Activated CD4-positive, alpha-beta memory T cell treated with anti-CD3 and anti-CD28 coated beads, Interleukin-2, amount 10 ng/mL, durations not matched to agents 7 days and 5 days (primary cell): ENCODE results near the gene SULT1C3. TPM values are rescaled to one million over a fixed set of nuclear protein-coding genes. Genes with fewer than 3 reads are reported as not detected.

Experiments used
- CTCF ChIA-PET: fragments of 350-600 bp; sonication (Branson Sonifier 250); formaldehyde crosslinking; loops from one replicate; lab custom pipeline; 2021; ENCODE audit warnings: antibody characterized with exemption, inconsistent platforms; lab: Charles Lee
- POLR2A ChIA-PET: fragments of 350-600 bp; sonication (Branson Sonifier 250); formaldehyde crosslinking; loops from one replicate; lab custom pipeline; 2021; ENCODE audit warnings: antibody characterized with exemption; lab: Charles Lee
- DNase-seq: peaks from one replicate; pipeline ENCODE4 v3.0.0-alpha.2; 2020
- H3K27ac Mint-ChIP-seq: one replicate; pipeline ENCODE4 v1.8.0; 2021; ENCODE audit warnings: mild to moderate bottlenecking, mixed read lengths
- H3K27me3 Mint-ChIP-seq: one replicate; pipeline ENCODE4 v1.8.0; 2021; ENCODE audit warnings: mixed read lengths
- H3K36me3 Mint-ChIP-seq: one replicate; pipeline ENCODE4 v1.8.0; 2021; ENCODE audit warnings: low read depth, mixed read lengths
- H3K4me1 Mint-ChIP-seq: one replicate; pipeline ENCODE4 v1.8.0; 2021; ENCODE audit warnings: mixed read lengths
- H3K4me3 Mint-ChIP-seq: one replicate; pipeline ENCODE4 v1.8.0; 2021; ENCODE audit warnings: mild to moderate bottlenecking, mixed read lengths
- H3K9me3 Mint-ChIP-seq: one replicate; pipeline ENCODE4 v1.8.0; 2021; ENCODE audit warnings: mixed read lengths
- total RNA-seq, 2 experiments: library from RNA; stranded (reverse); gene quantifications; one replicate each; pipeline ENCODE4 v1.2.3, GENCODE V29; 2021

Gene SULT1C3
- total RNA-seq, 2 experiments from 2014 or later, result not detected

DNA sequence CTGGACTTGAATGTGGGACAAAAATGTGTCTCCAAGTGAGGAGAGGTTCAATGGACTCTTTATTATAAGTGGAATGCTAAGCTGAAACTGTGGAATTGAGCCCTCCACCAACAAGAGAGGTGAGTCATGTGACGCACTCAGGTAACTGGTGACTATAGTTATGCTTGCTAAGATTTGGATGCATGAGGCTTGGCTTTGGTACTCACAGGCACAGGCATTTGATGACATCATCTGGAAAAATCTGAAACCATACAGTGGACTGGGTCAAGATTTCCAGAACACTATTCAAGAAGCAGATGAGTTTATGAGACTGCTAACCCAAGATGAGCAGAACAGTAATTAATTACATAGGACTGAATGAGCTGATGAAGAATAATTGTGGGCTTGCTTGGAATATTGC is 15.7 kb upstream of the SULT1C3 start:
- CTCF ChIA-PET, result no interaction called here
- no peaks in the 10 kb centered on the region for H3K9me3 Mint-ChIP-seq
- H3K36me3 Mint-ChIP-seq, result no peaks in the 10 kb centered on the region

DNA sequence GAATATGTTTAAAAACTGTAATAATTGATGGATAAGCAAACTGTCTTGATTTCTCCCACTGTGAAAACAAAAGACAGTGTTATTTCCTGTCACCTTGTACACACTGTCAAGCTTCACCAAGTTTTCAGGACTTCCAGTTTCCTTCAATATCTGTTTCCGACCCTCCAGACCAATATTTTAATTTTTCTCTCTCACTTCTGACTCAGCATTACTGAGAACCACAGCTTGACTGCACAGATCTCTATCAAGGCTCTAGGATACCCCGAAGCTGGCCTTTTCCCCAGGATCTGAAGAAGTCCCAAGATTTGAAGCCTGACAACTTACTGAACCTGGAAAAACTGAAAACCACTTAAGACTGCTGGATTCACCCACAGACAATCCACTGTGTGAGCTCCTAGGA is 13.2 kb upstream of the SULT1C3 start:
- Mint-ChIP-seq H3K4me1 (no peaks in the 10 kb centered on the region), H3K4me3 (no peak overlapping the region), H3K9me3 (no peaks in the 10 kb centered on the region), H3K27me3 (no peaks in the 10 kb centered on the region), H3K36me3 (no peaks in the 10 kb centered on the region), H3K27ac (no peak overlapping the region)
- no peak for DNase-seq
- POLR2A ChIA-PET, result no interaction called here
- CTCF ChIA-PET, result no interaction called here

More for the DNA sequence above, 15.7 kb upstream of the SULT1C3 start:
- Mint-ChIP-seq H3K4me3 (no peak overlapping the region), H3K27me3 (no peaks in the 10 kb centered on the region), H3K4me1 (no peaks in the 10 kb centered on the region), H3K27ac (no peak overlapping the region)
- POLR2A ChIA-PET, result no interaction called here
- DNase-seq, result no peak

DNA sequence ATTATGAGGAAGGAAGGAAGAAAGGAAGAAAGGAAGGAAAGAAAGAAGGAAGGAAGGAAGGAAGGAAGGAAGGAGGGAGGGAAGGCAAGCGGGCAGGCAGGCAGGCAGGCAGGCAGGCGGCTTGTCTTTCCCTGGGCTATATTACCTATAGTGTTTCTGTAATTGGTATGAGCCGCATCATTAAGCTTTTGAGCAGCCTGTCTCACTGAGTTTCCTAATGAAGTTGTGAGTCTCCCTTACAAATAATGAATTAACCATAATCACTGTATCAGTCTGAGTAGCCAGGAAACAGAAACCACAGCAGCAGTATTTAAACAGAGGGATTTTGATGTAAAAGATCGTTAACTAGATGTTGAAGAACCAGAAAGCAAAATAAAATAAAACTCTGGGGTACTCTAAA is 11.8 kb upstream of the SULT1C3 start:
- no peak overlapping the region for H3K27ac Mint-ChIP-seq
- POLR2A ChIA-PET, result no interaction called here

DNA sequence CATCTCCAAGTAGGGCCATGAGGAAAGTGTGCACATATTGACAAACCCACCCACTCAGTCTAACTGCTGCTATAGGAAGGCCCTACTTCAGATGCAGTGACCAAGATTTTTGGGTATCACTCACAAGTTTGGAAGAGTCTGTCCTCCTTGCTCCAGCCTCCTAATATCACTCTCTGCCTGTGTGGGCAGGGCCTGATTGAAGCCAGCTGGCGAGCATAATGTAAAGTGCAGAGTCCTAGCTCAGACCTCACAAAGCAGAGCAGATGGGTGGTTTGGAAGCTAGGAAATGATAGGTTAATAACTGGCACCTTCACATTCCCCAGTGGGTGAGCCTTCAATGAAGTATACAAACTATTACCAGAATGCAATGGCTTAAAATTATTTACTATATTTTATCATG is 11.2 kb upstream of the SULT1C3 start:
- H3K36me3 Mint-ChIP-seq, result no peaks in the 10 kb centered on the region
- ChIA-PET POLR2A (no interaction called here), CTCF (no interaction called here)
- no peak for DNase-seq
- no peaks in the 10 kb centered on the region for H3K27me3 Mint-ChIP-seq
- H3K9me3 Mint-ChIP-seq, result no peaks in the 10 kb centered on the region
- H3K4me3 Mint-ChIP-seq, result no peak overlapping the region
- no peak overlapping the region for H3K27ac Mint-ChIP-seq
- H3K4me1 Mint-ChIP-seq, result no peaks in the 10 kb centered on the region

More for the DNA sequence above, 11.8 kb upstream of the SULT1C3 start:
- H3K4me3 Mint-ChIP-seq, result no peak overlapping the region
- no peak for DNase-seq
- H3K36me3 Mint-ChIP-seq, result no peaks in the 10 kb centered on the region
- H3K9me3 Mint-ChIP-seq, result no peaks in the 10 kb centered on the region
- CTCF ChIA-PET, result no interaction called here
- no peaks in the 10 kb centered on the region for H3K4me1 Mint-ChIP-seq
- H3K27me3 Mint-ChIP-seq, result no peaks in the 10 kb centered on the region

DNA sequence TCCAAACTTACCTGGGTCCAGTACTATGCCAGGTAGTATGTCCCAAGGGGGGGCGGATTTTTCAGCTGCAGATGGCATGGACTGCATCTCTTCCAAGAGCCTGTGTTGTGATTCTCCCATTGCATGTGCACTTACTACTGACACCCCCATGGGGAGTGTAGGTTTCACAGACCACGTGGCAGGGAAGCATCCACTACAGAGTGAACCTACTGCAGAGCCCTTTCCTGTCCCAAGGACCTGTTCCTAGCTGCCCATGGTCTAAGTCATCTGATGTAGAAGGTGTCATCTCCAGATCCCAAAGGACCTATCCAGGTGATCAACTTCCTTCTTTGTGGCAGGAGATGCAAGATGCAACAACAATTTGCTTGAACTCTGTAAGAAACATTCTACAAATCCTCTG is 9.9 kb upstream of the SULT1C3 start:
- CTCF ChIA-PET, result no interaction called here
- H3K36me3 Mint-ChIP-seq, result no peaks in the 10 kb centered on the region
- H3K9me3 Mint-ChIP-seq, result no peaks in the 10 kb centered on the region
- no peaks in the 10 kb centered on the region for H3K27me3 Mint-ChIP-seq
- H3K4me1 Mint-ChIP-seq, result no peaks in the 10 kb centered on the region
- POLR2A ChIA-PET, result no interaction called here
- no peak overlapping the region for H3K27ac Mint-ChIP-seq
- no peak for DNase-seq
- H3K4me3 Mint-ChIP-seq, result no peak overlapping the region

DNA sequence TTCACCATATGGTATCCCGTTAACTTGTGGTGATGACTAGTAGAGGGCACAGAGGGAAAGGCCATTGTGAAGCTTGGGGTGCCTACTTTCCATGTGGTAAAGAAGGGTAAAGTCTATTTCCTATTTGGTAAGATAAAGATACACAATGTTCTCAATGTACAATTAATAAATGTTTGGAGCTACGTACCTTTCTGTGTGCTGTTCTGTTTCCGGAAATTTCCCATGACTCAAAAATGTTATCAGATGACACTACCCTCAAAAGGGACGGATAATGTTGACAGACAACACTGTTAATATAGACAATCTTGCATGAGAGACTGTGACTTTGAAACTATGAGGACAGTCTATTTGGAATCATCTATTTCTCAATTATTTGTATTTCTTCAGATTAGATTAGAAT is 4.2 kb upstream of the SULT1C3 start:
- ChIA-PET CTCF (no interaction called here), POLR2A (no interaction called here)
- no peak overlapping the region for H3K27ac Mint-ChIP-seq
- no peaks in the 10 kb centered on the region for H3K36me3 Mint-ChIP-seq
- H3K9me3 Mint-ChIP-seq, result peaks cover 5% of the 10 kb centered on the region
- no peak overlapping the region for H3K4me3 Mint-ChIP-seq
- no peaks in the 10 kb centered on the region for H3K4me1 Mint-ChIP-seq
- H3K27me3 Mint-ChIP-seq, result no peaks in the 10 kb centered on the region
- DNase-seq, result no peak

DNA sequence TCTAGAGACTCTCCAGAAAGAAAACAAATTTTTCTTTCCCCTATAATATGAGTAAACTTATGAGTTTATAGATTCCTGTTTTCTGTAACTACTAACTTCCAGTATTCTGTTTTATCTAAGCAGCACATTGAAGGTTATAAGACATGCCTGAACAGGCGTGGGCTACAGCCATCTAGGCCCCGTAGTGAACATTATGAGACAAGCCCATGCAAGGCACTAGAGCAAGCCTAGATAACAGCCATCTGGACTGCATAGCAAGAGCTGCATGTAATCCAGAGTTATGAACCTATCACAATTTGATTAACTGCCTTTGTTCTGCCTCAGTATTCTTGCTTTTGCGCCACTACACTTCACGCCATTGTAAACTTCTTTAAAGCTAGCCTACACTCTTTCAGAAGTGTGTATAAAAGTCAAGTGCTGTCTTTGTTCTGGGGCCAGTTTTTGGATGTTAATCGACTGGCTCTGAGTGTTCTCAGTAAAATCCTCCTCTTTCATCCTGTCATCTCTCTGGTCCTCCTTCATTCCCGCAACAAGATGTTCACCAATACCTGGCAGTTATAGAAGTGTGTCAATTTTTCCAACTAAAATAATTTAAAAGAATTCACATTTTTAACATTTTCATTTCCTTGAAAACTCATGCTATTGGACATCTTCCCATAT is 3.0 kb upstream of the SULT1C3 start:
- POLR2A ChIA-PET, result no interaction called here
- CTCF ChIA-PET, result no interaction called here
- Mint-ChIP-seq H3K4me3 (no peak overlapping the region), H3K36me3 (no peaks in the 10 kb centered on the region), H3K9me3 (peaks cover 5% of the 10 kb centered on the region), H3K27ac (no peak overlapping the region), H3K27me3 (peaks cover 3% of the 10 kb centered on the region), H3K4me1 (no peaks in the 10 kb centered on the region)
- DNase-seq, result no peak

DNA sequence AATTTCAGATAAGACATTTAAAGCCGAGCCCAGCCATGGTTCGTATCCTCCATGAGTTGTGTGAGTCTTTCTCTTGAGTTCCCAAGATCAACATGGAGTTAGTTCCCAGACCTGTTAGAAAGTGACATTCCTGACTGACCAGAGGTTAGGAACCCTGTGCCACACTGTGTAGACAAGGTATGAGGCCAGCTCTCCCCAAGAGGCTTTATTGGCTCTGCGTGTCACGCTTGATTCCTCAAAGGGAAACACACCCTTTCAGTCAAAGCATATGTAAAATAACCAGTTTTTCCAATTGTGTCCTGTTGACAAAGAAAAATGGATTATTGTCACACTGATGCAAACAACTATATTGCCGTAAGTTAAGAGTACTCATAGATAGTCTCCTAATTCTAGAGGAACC is 1.2 kb downstream of the SULT1C3 start:
- Mint-ChIP-seq H3K9me3 (peaks cover 5% of the 10 kb centered on the region), H3K27ac (no peak overlapping the region)
- DNase-seq, result no peak

DNA sequence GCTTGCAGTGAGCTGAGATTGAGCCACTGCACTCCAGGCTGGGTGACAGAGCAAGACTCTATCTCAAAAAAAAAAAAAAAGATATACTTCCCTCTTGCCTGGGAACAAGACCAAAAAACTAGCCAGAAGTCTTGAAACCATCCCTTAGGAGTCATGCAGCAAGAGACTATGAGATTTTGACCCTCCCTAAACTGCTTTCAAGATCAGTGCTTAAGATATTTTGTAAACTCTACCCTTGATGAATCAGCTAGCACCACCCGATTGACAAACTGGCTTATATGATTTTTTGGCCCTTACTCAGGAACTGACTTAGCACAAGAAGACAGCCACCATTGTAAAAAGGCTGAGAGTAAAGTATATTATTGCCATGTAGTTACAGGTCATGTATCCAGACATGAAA is 3.8 kb downstream of the SULT1C3 start:
- ChIA-PET POLR2A (no interaction called here), CTCF (no interaction called here)
- no peak for DNase-seq
- Mint-ChIP-seq H3K4me1 (no peaks in the 10 kb centered on the region), H3K4me3 (no peak overlapping the region), H3K27ac (no peak overlapping the region), H3K9me3 (no peaks in the 10 kb centered on the region), H3K36me3 (no peaks in the 10 kb centered on the region), H3K27me3 (peaks cover 3% of the 10 kb centered on the region)

More for the DNA sequence above, 1.2 kb downstream of the SULT1C3 start:
- Mint-ChIP-seq H3K4me3 (no peak overlapping the region), H3K27me3 (peaks cover 3% of the 10 kb centered on the region), H3K4me1 (no peaks in the 10 kb centered on the region), H3K36me3 (no peaks in the 10 kb centered on the region)
- CTCF ChIA-PET, result no interaction called here
- POLR2A ChIA-PET, result no interaction called here

DNA sequence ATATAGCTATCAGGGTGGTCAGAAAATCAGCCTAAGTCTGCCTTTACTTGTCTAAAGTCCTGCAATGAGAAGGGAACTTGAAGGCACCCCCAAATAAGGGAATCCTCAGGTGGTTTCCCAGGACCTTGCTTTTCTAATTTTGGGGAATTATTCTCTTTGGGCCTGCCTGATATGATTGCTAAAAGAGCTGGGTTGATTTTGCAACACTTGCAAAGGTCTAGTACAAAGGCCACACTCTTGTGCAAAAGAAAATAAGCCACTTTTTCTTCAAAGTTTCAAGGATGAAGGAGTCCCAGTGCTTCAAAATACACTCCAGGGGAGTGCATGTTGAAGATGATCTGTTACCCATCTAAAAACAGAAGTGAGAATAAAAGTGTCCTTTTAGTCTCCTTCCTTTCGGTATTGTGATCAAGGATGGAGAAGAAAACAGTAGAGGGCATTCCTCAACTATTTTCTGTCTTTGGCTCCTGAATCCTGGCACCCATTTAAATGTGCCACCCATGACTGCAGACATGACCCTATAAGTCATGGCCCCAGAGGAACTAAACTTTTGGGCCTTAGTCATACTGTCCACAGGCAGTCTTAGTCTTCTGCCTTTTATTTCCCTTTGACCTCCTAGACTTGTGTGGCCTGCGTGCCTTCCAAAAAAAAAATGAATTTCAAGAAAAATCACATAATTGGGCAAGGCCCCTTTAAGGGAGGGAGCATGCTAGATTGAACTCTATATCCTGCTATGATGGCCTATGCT is 5.1 kb downstream of the SULT1C3 start:
- Mint-ChIP-seq H3K9me3 (no peaks in the 10 kb centered on the region), H3K36me3 (no peaks in the 10 kb centered on the region), H3K4me1 (no peaks in the 10 kb centered on the region), H3K27ac (no peak overlapping the region), H3K4me3 (no peak overlapping the region), H3K27me3 (peaks cover 3% of the 10 kb centered on the region)
- DNase-seq, result no peak
- ChIA-PET POLR2A (no interaction called here), CTCF (no interaction called here)

DNA sequence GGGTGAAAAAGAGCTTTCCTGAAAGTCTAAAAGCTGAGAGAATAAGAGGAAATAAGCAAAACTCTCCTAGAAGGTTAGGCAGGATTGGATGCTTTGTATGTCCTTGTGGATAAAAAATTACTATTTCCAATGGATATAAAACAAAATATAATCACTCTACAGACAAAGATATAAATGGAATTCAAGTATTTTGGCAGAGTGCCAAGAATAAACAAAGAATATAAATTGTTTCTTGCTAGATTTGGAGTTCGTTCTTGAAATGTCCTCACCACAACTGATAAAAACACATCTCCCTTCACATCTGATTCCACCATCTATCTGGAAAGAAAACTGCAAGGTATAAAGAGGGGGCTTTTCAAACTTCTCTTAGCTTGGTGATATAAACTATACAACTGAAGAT is 13.3 kb downstream of the SULT1C3 start:
- no peak for DNase-seq
- ChIA-PET POLR2A (no interaction called here), CTCF (no interaction called here)
- H3K9me3 Mint-ChIP-seq, result no peaks in the 10 kb centered on the region
- H3K4me1 Mint-ChIP-seq, result no peaks in the 10 kb centered on the region
- H3K27me3 Mint-ChIP-seq, result no peaks in the 10 kb centered on the region
- no peaks in the 10 kb centered on the region for H3K36me3 Mint-ChIP-seq
- H3K27ac Mint-ChIP-seq, result no peak overlapping the region
- no peak overlapping the region for H3K4me3 Mint-ChIP-seq

DNA sequence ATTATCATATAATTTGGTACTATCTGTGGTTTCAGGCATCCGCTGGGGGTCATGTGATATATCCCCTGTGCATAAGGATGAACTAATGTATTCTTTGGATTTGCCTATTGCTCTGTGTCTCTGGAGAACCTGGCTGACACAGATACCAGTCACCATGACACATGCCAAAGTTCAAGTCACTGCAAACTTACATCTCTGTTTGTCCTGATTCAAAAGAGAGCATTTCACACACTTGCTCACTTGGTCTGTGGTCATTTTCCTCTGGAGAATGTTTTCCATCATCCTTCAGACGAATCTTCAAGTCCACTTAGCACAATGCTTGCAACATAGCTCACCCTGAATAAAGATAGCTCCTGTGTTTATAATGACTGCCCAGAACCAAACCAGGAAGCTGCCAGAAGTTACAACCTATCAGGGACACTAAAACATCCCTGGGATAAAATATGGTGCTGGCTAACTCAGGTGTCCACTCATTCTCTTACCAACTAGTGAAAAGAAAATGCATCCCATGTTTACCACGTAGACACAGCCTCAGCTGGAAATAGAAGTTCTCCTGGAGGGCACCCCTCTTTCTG is 18.1 kb downstream of the SULT1C3 start:
- no peaks in the 10 kb centered on the region for H3K36me3 Mint-ChIP-seq
- ChIA-PET POLR2A (no interaction called here), CTCF (no interaction called here)
- peaks cover 5% of the 10 kb centered on the region for H3K27me3 Mint-ChIP-seq
- H3K9me3 Mint-ChIP-seq, result no peaks in the 10 kb centered on the region
- H3K4me3 Mint-ChIP-seq, result no peak overlapping the region
- H3K27ac Mint-ChIP-seq, result no peak overlapping the region
- H3K4me1 Mint-ChIP-seq, result no peaks in the 10 kb centered on the region
- no peak for DNase-seq

DNA sequence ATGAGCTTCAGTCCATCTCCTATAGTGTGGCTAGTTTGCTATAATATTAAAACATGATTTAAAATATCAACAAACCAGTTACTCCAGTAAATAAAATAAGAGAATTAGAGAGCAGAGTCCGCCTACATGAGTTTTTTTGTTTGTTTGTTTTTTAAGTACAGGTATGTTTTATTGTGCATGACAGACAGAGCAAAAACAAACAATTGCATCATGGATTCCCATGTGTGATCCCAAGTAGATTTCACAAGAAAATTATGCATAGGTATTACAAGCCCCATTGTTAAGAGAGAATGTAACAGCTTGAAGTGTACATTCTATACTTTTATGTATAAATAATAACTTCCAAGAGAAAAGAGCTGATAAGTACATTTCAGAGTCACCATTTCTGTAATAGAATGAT is 21.0 kb downstream of the SULT1C3 start:
- Mint-ChIP-seq H3K36me3 (no peaks in the 10 kb centered on the region), H3K4me1 (no peaks in the 10 kb centered on the region), H3K9me3 (no peaks in the 10 kb centered on the region), H3K4me3 (no peak overlapping the region), H3K27ac (no peak overlapping the region), H3K27me3 (peaks cover 5% of the 10 kb centered on the region)
- POLR2A ChIA-PET, result no interaction called here
- DNase-seq, result no peak
- CTCF ChIA-PET, result no interaction called here

DNA sequence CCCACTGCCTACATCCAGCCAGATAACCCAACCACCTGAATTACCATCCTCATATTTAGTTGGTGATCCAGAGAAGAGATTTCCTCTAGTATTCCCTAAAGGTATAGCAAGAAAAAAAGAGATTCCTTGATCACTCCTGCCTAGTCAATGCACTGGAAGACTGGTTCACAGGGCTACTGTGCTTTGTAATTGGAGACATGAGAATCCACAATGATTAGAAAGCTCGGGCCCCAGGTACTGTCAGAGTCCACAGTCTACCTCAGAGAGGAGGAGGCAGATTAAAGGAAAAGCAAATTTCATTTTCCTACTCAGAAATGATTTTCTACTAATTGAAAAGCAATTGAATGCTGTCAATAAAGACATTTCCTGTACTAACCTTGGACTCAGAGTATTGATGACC is 22.3 kb downstream of the SULT1C3 start:
- POLR2A ChIA-PET, result no interaction called here

More for the DNA sequence above, 22.3 kb downstream of the SULT1C3 start:
- Mint-ChIP-seq H3K27me3 (peaks cover 5% of the 10 kb centered on the region), H3K4me3 (no peak overlapping the region), H3K27ac (no peak overlapping the region), H3K4me1 (no peaks in the 10 kb centered on the region), H3K36me3 (no peaks in the 10 kb centered on the region), H3K9me3 (no peaks in the 10 kb centered on the region)
- CTCF ChIA-PET, result no interaction called here
- DNase-seq, result no peak
